SU-DHL-6 (cell line): ENCODE data around the gene SCGB3A1.

Experiments used
- H2AFZ ChIP-seq: fragments of 200-600 bp; sonication (generic); 2 replicates; pipeline ENCODE4 v1.6.1; 2014; ENCODE audit warnings: low read depth, mild to moderate bottlenecking, moderate library complexity, mixed read lengths, antibody characterized with exemption, low read length; ENCODE audit not compliant: severe bottlenecking
- H3F3A ChIP-seq: fragments of 200-600 bp; shearing (Covaris generic); 2 replicates; pipeline ENCODE4 v1.6.0; 2016; ENCODE audit warnings: antibody characterized with exemption, mild to moderate bottlenecking; ENCODE audit not compliant: insufficient read depth
- H3K27ac ChIP-seq: fragments of 200-600 bp; sonication (generic); 2 replicates; pipeline ENCODE4 v1.5.1; 2016; ENCODE audit warnings: low read depth, mild to moderate bottlenecking, low read length, moderate library complexity, mixed read lengths
- H3K27me3 ChIP-seq: fragments of 200-600 bp; sonication (generic), shearing (Covaris generic); 2 replicates; pipeline ENCODE4 v1.6.0; 2014; ENCODE audit warnings: mild to moderate bottlenecking, low read length
- H3K36me3 ChIP-seq: fragments of 200-600 bp; sonication (generic); 2 replicates; pipeline ENCODE4 v1.6.1; 2014; ENCODE audit warnings: mild to moderate bottlenecking, low read length, mixed read lengths
- H3K4me2 ChIP-seq: fragments of 300-600, 200-600 bp; shearing (Covaris generic), sonication (generic); 2 replicates; pipeline ENCODE4 v1.6.0; 2014; ENCODE audit warnings: low read length, low read depth, mild to moderate bottlenecking; ENCODE audit not compliant: poor library complexity, severe bottlenecking
- H3K4me3 ChIP-seq: fragments of 200-600 bp; sonication (generic); 2 replicates; pipeline ENCODE4 v1.5.1; 2014; ENCODE audit warnings: antibody characterized with exemption, low read length, mild to moderate bottlenecking, mixed read lengths; ENCODE audit not compliant: insufficient read depth, poor library complexity, severe bottlenecking
- H3K79me2 ChIP-seq: fragments of 200-600 bp; sonication (generic); 2 replicates; pipeline ENCODE4 v1.6.1; 2014; ENCODE audit warnings: mild to moderate bottlenecking, low read length, moderate library complexity; ENCODE audit not compliant: insufficient read depth
- H3K9ac ChIP-seq: fragments of 200-600 bp; sonication (generic); 2 replicates; pipeline ENCODE4 v1.7.0; 2014; ENCODE audit warnings: mild to moderate bottlenecking, low read length
- H3K9me2 ChIP-seq: fragments of 200-600 bp; sonication (generic); replicated peaks from 2 replicates; pipeline ENCODE4 v1.6.1; 2014; ENCODE audit warnings: low read length; ENCODE audit not compliant: insufficient read depth
- H3K9me3 ChIP-seq: fragments of 200-600 bp; sonication (generic); 2 replicates; pipeline ENCODE4 v1.6.1; 2014; ENCODE audit warnings: low read length, mixed read lengths; ENCODE audit not compliant: insufficient read depth
- H4K20me1 ChIP-seq: fragments of 200-600 bp; sonication (generic); 2 replicates; pipeline ENCODE4 v1.6.1; 2014; ENCODE audit warnings: low read depth, mild to moderate bottlenecking, antibody characterized with exemption, low read length, moderate library complexity, mixed read lengths
- CTCF ChIP-seq: fragments of 200-600 bp; sonication (generic); IDR thresholded peaks from one replicate; pipeline ENCODE4 v1.5.1; 2017; ENCODE audit warnings: antibody characterized with exemption, mild to moderate bottlenecking, low read length, moderate library complexity; ENCODE audit not compliant: insufficient read depth, poor library complexity, severe bottlenecking
- EZH2phosphoT487 ChIP-seq: fragments of 200-600 bp; sonication (generic), shearing (Covaris generic); conservative IDR thresholded peaks from 2 replicates; pipeline ENCODE4 v1.6.1; 2018; ENCODE audit warnings: mild to moderate bottlenecking, antibody characterized with exemption, low read length, moderate library complexity, mixed read lengths

SCGB3A1 gene

GRCh38 chr5:180633283-180634177 is 42.2 kb upstream of the SCGB3A1 start:
- Histone ChIP-seq H3K79me2 (no peaks in the 10 kb centered on the region), H3F3A (no peaks in the 10 kb centered on the region), H3K27ac (no peak overlapping the region), H3K9ac (no peak overlapping the region), H3K9me3 (no peaks in the 10 kb centered on the region), H3K27me3 (no peaks in the 10 kb centered on the region), H2AFZ (no peak overlapping the region), H3K9me2 (no peaks in the 10 kb centered on the region), H3K4me3 (no peak overlapping the region), H4K20me1 (no peaks in the 10 kb centered on the region), H3K4me2 (no peak overlapping the region), H3K36me3 (no peaks in the 10 kb centered on the region)
- TF ChIP-seq CTCF = no peak
- TF ChIP-seq EZH2phosphoT487 = no peak

GRCh38 chr5:180632768-180633167 is 41.5 kb upstream of the SCGB3A1 start:
- no peaks in the 10 kb centered on the region for H3K9me3 ChIP-seq
- H3K4me2 ChIP-seq = no peak overlapping the region
- TF ChIP-seq CTCF = no peak
- TF ChIP-seq EZH2phosphoT487 = no peak
- no peak overlapping the region for H3K4me3 ChIP-seq
- H3K79me2 ChIP-seq = no peaks in the 10 kb centered on the region
- no peaks in the 10 kb centered on the region for H3K27me3 ChIP-seq
- H3K27ac ChIP-seq = no peak overlapping the region
- no peak overlapping the region for H3K9ac ChIP-seq
- H4K20me1 ChIP-seq = no peaks in the 10 kb centered on the region
- H3K9me2 ChIP-seq = no peaks in the 10 kb centered on the region
- H3F3A ChIP-seq = no peaks in the 10 kb centered on the region
- no peak overlapping the region for H2AFZ ChIP-seq
- H3K36me3 ChIP-seq = no peaks in the 10 kb centered on the region

GRCh38 chr5:180631549-180632383 is 40.5 kb upstream of the SCGB3A1 start:
- Histone ChIP-seq H3K27me3 (no peaks in the 10 kb centered on the region), H3K9me3 (no peaks in the 10 kb centered on the region), H3K27ac (no peak overlapping the region), H2AFZ (no peak overlapping the region), H3F3A (no peaks in the 10 kb centered on the region), H3K9ac (no peak overlapping the region), H3K9me2 (no peaks in the 10 kb centered on the region), H3K36me3 (no peaks in the 10 kb centered on the region), H3K79me2 (no peaks in the 10 kb centered on the region), H3K4me3 (no peak overlapping the region), H4K20me1 (no peaks in the 10 kb centered on the region), H3K4me2 (no peak overlapping the region)
- TF ChIP-seq CTCF (no peak), EZH2phosphoT487 (no peak)
